Glutamatergic neuron (in vitro differentiated cells): ENCODE results near the gene GXYLT1. TPM values are rescaled to one million over a fixed set of nuclear protein-coding genes. Genes with fewer than 3 reads are reported as not detected.
"Not testable (repeated sequence)": the region's sequence is repeated elsewhere in the genome, so short reads cannot be mapped to it uniquely, and the experiment has no call there.

Source experiments
- DNase-seq: peaks from one replicate; pipeline ENCODE4 v3.0.0; 2022
- H3K27ac Mint-ChIP-seq: one replicate; pipeline ENCODE4 v1.8.0; 2020; ENCODE audit warnings: mild to moderate bottlenecking, mixed read lengths, inconsistent platforms; ENCODE audit not compliant: unreplicated experiment
- H3K27me3 Mint-ChIP-seq: one replicate; pipeline ENCODE4 v1.8.0; 2020; ENCODE audit warnings: mild to moderate bottlenecking, moderate library complexity, mixed read lengths, inconsistent platforms; ENCODE audit not compliant: unreplicated experiment
- H3K36me3 Mint-ChIP-seq: one replicate; pipeline ENCODE4 v1.8.0; 2020; ENCODE audit warnings: mild to moderate bottlenecking, mixed read lengths, inconsistent platforms; ENCODE audit not compliant: unreplicated experiment
- H3K4me1 Mint-ChIP-seq: one replicate; pipeline ENCODE4 v1.8.0; 2020; ENCODE audit warnings: mild to moderate bottlenecking, low read depth, mixed read lengths, inconsistent platforms; ENCODE audit not compliant: unreplicated experiment
- H3K4me3 Mint-ChIP-seq: one replicate; pipeline ENCODE4 v1.8.0; 2020; ENCODE audit warnings: mild to moderate bottlenecking, mixed read lengths, inconsistent platforms; ENCODE audit not compliant: unreplicated experiment
- H3K9me3 Mint-ChIP-seq: one replicate; pipeline ENCODE4 v1.8.0; 2020; ENCODE audit warnings: mild to moderate bottlenecking, moderate library complexity, mixed read lengths, inconsistent platforms; ENCODE audit not compliant: unreplicated experiment
- total RNA-seq: library from RNA; stranded (reverse); fragmentation: NEBNext Ultra II Directional; extraction: Animal tissue kit (Norgen Biotek cat#: 25700); gene quantifications from one replicate; pipeline ENCODE4 v1.2.1, GENCODE V29; 2021; ENCODE audit not compliant: unreplicated experiment
- TF ChIP-seq, protein P1 (sequence below): fragments of 200-600 bp; sonication (generic); IDR thresholded peaks from one replicate; pipeline ENCODE4 v1.5.0; 2021; ENCODE audit not compliant: partially characterized antibody, unreplicated experiment

GXYLT1 gene
- total RNA-seq, 1 donor from 2014 or later, result 3.4 TPM

DNA sequence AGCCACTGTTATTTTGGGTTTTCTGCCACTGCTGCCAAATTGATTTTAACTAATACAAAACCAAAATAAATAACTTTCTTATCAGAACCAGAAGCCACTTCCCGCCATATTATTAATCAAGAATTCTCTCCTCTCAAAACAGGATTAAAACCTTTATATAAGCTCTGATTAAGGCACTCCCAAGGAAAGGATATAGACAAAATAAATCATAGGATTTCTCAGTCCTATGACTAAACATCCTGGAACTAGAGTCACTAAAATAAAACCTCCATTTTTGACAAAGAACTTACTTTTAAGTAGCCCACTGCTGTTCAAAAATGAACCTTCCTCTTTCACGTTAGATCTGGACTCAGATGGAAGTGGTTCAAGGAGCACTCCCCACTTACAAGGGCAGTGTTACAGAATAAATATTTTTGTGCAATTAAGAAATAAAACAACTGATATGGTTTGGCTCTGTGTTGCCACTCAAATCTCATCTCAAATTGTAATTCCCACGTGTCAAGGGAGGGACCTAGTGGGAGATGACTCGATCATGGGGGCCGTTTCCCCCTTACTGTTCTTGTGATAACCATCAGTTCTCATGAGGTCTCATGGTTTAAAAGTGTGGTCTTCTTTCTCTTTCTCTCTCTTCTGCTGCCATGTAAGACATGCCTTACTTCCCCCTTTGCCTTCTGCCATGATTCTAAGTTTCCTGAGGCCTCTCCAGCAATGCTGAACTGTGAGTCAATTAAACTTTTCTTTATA lies 26.4 kb downstream of the GXYLT1 start:
- Mint-ChIP-seq H3K9me3 (no peaks in the 10 kb centered on the region), H3K27ac (no peak overlapping the region), H3K4me1 (no peaks in the 10 kb centered on the region), H3K4me3 (no peak overlapping the region), H3K27me3 (no peaks in the 10 kb centered on the region), H3K36me3 (peaks cover 6% of the 10 kb centered on the region)
- TF ChIP-seq, protein P1, sequence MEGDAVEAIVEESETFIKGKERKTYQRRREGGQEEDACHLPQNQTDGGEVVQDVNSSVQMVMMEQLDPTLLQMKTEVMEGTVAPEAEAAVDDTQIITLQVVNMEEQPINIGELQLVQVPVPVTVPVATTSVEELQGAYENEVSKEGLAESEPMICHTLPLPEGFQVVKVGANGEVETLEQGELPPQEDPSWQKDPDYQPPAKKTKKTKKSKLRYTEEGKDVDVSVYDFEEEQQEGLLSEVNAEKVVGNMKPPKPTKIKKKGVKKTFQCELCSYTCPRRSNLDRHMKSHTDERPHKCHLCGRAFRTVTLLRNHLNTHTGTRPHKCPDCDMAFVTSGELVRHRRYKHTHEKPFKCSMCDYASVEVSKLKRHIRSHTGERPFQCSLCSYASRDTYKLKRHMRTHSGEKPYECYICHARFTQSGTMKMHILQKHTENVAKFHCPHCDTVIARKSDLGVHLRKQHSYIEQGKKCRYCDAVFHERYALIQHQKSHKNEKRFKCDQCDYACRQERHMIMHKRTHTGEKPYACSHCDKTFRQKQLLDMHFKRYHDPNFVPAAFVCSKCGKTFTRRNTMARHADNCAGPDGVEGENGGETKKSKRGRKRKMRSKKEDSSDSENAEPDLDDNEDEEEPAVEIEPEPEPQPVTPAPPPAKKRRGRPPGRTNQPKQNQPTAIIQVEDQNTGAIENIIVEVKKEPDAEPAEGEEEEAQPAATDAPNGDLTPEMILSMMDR, result no peak
- DNase-seq, result no peak

DNA sequence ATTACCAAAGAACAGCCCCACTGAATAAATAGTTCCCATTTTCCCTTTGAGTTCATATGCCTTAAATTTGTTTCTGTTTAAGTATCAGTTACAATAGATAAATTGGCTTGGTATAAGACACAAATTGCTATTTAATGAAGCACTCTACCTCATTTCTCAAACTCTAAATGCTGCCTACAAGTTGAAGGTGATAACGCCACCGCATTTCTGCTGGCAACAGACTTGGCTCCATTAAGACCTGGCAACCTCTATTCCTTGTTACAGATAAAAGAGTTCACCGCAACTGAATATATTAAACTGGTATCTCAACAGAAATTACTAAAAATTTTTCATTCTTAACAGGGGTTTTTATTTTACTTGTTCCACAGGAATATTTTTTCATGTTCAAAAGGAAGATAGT lies 35.6 kb downstream of the GXYLT1 start:
- no peaks in the 10 kb centered on the region for H3K4me1 Mint-ChIP-seq

GRCh38 chr12:42106791-42107190 lies 37.9 kb downstream of the GXYLT1 start:
- not testable (repeated sequence) for H3K27ac Mint-ChIP-seq, H3K9me3 Mint-ChIP-seq, H3K4me1 Mint-ChIP-seq, DNase-seq, H3K27me3 Mint-ChIP-seq, H3K36me3 Mint-ChIP-seq, H3K4me3 Mint-ChIP-seq

More for the DNA sequence above, 35.6 kb downstream of the GXYLT1 start:
- Mint-ChIP-seq H3K9me3 (peaks cover 8% of the 10 kb centered on the region), H3K4me3 (no peak overlapping the region), H3K27ac (no peak overlapping the region), H3K27me3 (no peaks in the 10 kb centered on the region), H3K36me3 (peaks cover 18% of the 10 kb centered on the region)
- no peak for DNase-seq
- TF ChIP-seq, protein P1, result no peak

DNA sequence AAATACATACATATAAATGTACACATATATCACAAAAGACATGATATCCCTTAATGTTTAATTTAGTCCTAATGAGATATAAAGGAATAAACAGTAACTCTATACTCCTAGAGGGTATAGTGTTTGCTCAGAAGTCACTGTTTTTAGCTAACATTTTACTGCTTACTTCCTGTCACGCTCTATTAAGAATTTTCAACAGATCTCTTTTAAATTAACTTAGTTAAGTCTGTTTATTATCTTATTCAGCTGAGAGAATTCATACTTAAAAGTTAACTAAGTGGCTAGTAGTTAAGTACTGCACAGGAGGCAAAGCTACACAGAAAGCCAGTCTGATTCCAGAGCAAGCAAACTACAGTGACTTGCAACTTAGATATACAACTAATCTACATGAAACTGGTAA lies 39.9 kb downstream of the GXYLT1 start:
- Mint-ChIP-seq H3K4me1 (no peaks in the 10 kb centered on the region), H3K27ac (no peak overlapping the region), H3K27me3 (no peaks in the 10 kb centered on the region), H3K4me3 (no peak overlapping the region), H3K9me3 (no peaks in the 10 kb centered on the region), H3K36me3 (no peaks in the 10 kb centered on the region)
- TF ChIP-seq, protein P1, result no peak
- DNase-seq, result no peak

DNA sequence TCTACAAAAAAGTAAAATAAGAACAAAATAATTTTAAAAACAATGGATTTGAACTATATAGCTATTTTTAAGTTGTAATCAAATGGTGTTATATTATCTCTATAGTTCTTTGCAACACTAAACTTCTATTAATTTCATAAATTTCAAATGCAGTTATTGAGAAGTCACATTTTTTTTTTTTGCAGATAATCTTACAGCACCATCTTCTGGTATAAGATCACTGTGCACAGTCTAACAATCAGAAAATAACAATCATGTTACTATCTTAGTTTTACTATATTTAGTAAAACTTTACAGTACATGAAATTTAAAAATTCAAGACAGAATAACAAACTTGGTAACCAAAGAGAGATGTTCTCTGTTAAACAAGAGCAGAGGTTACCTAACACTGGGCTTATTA lies 40.6 kb downstream of the GXYLT1 start:
- H3K27me3 Mint-ChIP-seq, result no peaks in the 10 kb centered on the region
- DNase-seq, result no peak
- no peak overlapping the region for H3K4me3 Mint-ChIP-seq
- no peak overlapping the region for H3K27ac Mint-ChIP-seq
- H3K9me3 Mint-ChIP-seq, result no peaks in the 10 kb centered on the region
- no peaks in the 10 kb centered on the region for H3K36me3 Mint-ChIP-seq
- no peaks in the 10 kb centered on the region for H3K4me1 Mint-ChIP-seq
- TF ChIP-seq, protein P1, result no peak
